ENCODE results near the gene ADRB2.
A peak's percentile ranks its signal among the peaks of the same experiment; 100 is the strongest.

ADRB2 gene

GRCh38 chr5:148826053-148826738 lies at the start of gene ADRB2:
Gene ADRB2 (plus strand): TSS chr5:148826611. CDS start chr5:148826832, 221 bp downstream.
- ChIA-PET CTCF (interaction anchor here (0.8 kb wide), 1 partner anchor 132 kb away, joined by 3 read pairs; no protein-coding TSS in a partner anchor), POLR2A (interaction anchor here (0.7 to 1.6 kb wide), 13 partner anchors 8 to 91 kb away, joined by 3 to 6 read pairs (median 4); no protein-coding TSS in a partner anchor)
- DNase-seq (ENCODE audit: extremely low spot score): peak; percentile 88
- no peak; the same call in 1 of the 2 replicates for TF ChIP-seq L3MBTL2 (conservative IDR thresholded peaks at IDR 0.05)
- no peak for TF ChIP-seq ARNT (IDR thresholded peaks at IDR 0.05)
- TF ChIP-seq SUZ12 (IDR thresholded peaks at IDR 0.05): no peak
- TF ChIP-seq SP1 (IDR thresholded peaks at IDR 0.05): no peak
- TF ChIP-seq BHLHE40 (IDR thresholded peaks at IDR 0.05; ENCODE audit: borderline replicate concordance): no peak
- no peak for TF ChIP-seq LEF1 (IDR thresholded peaks at IDR 0.05; ENCODE audit: borderline replicate concordance)
- no peak for TF ChIP-seq ZNF384 (IDR thresholded peaks at IDR 0.05)
- no peak for TF ChIP-seq FOXM1 (IDR thresholded peaks at IDR 0.05; ENCODE audit: borderline replicate concordance)
- no peak for TF ChIP-seq NFRKB (IDR thresholded peaks at IDR 0.05)
- TF ChIP-seq CTBP1 (IDR thresholded peaks at IDR 0.05; ENCODE audit: borderline replicate concordance): no peak
- TF ChIP-seq PKNOX1 (IDR thresholded peaks at IDR 0.05): no peak
- no peak for TF ChIP-seq ELF4 (IDR thresholded peaks at IDR 0.05)

- ChIA-PET CTCF (no interaction called here), POLR2A (no interaction called here)
- no peak for TF ChIP-seq FOXK2 (IDR thresholded peaks at IDR 0.05)
- TF ChIP-seq LEF1 (IDR thresholded peaks at IDR 0.05; ENCODE audit: borderline replicate concordance): no peak
- TF ChIP-seq HDGF (IDR thresholded peaks at IDR 0.05; ENCODE audit: borderline replicate concordance): no peak
- TF ChIP-seq FOXA1 (IDR thresholded peaks at IDR 0.05): no peak
- TF ChIP-seq CTBP1 (IDR thresholded peaks at IDR 0.05; ENCODE audit: borderline replicate concordance): no peak
- TF ChIP-seq NFRKB (IDR thresholded peaks at IDR 0.05): no peak
- TF ChIP-seq PKNOX1 (IDR thresholded peaks at IDR 0.05): no peak
- no peak for TF ChIP-seq BHLHE40 (IDR thresholded peaks at IDR 0.05; ENCODE audit: borderline replicate concordance)
- TF ChIP-seq ARNT (IDR thresholded peaks at IDR 0.05): no peak
- TF ChIP-seq SP1 (IDR thresholded peaks at IDR 0.05): no peak
- no peak for TF ChIP-seq ELF4 (IDR thresholded peaks at IDR 0.05)
- no peak for TF ChIP-seq SUZ12 (IDR thresholded peaks at IDR 0.05)
- TF ChIP-seq FOXM1 (IDR thresholded peaks at IDR 0.05; ENCODE audit: borderline replicate concordance): no peak
- TF ChIP-seq TARDBP (IDR thresholded peaks at IDR 0.05): no peak
- no peak for TF ChIP-seq L3MBTL2 (conservative IDR thresholded peaks at IDR 0.05)
- TF ChIP-seq ZNF384 (IDR thresholded peaks at IDR 0.05): no peak
- DNase-seq (ENCODE audit: extremely low spot score): no peak
Measured at GRCh38 chr5:148776780-148777179, 49.6 kb upstream of the ADRB2 start.

GRCh38 chr5:148778882-148779281 lies 47.5 kb upstream of the ADRB2 start:
- POLR2A ChIA-PET: no interaction called here
- CTCF ChIA-PET: no interaction called here
- no peak for DNase-seq (ENCODE audit: extremely low spot score)
- no peak for TF ChIP-seq L3MBTL2 (conservative IDR thresholded peaks at IDR 0.05)
- TF ChIP-seq TARDBP (IDR thresholded peaks at IDR 0.05): no peak
- TF ChIP-seq ZNF384 (IDR thresholded peaks at IDR 0.05): no peak
- TF ChIP-seq SP1 (IDR thresholded peaks at IDR 0.05): no peak
- TF ChIP-seq ELF4 (IDR thresholded peaks at IDR 0.05): no peak
- TF ChIP-seq NFRKB (IDR thresholded peaks at IDR 0.05): no peak
- TF ChIP-seq FOXA1 (IDR thresholded peaks at IDR 0.05): no peak
- no peak for TF ChIP-seq SUZ12 (IDR thresholded peaks at IDR 0.05)
- no peak for TF ChIP-seq CTBP1 (IDR thresholded peaks at IDR 0.05; ENCODE audit: borderline replicate concordance)
- no peak for TF ChIP-seq HDGF (IDR thresholded peaks at IDR 0.05; ENCODE audit: borderline replicate concordance)
- TF ChIP-seq FOXK2 (IDR thresholded peaks at IDR 0.05): no peak
- TF ChIP-seq PKNOX1 (IDR thresholded peaks at IDR 0.05): no peak
- TF ChIP-seq LEF1 (IDR thresholded peaks at IDR 0.05; ENCODE audit: borderline replicate concordance): no peak
- TF ChIP-seq FOXM1 (IDR thresholded peaks at IDR 0.05; ENCODE audit: borderline replicate concordance): no peak
- no peak for TF ChIP-seq ARNT (IDR thresholded peaks at IDR 0.05)
- TF ChIP-seq BHLHE40 (IDR thresholded peaks at IDR 0.05; ENCODE audit: borderline replicate concordance): no peak

- DNase-seq (ENCODE audit: extremely low spot score): no peak
- TF ChIP-seq NFRKB (IDR thresholded peaks at IDR 0.05) (no peak), FOXK2 (IDR thresholded peaks at IDR 0.05) (no peak), SUZ12 (IDR thresholded peaks at IDR 0.05) (no peak), ZNF384 (IDR thresholded peaks at IDR 0.05) (no peak), HDGF (IDR thresholded peaks at IDR 0.05; ENCODE audit: borderline replicate concordance) (no peak), BHLHE40 (IDR thresholded peaks at IDR 0.05; ENCODE audit: borderline replicate concordance) (no peak), FOXM1 (IDR thresholded peaks at IDR 0.05; ENCODE audit: borderline replicate concordance) (no peak), TARDBP (IDR thresholded peaks at IDR 0.05) (no peak), FOXA1 (IDR thresholded peaks at IDR 0.05) (no peak), ELF4 (IDR thresholded peaks at IDR 0.05) (no peak), L3MBTL2 (conservative IDR thresholded peaks at IDR 0.05) (no peak), PKNOX1 (IDR thresholded peaks at IDR 0.05) (no peak), SP1 (IDR thresholded peaks at IDR 0.05) (no peak), CTBP1 (IDR thresholded peaks at IDR 0.05; ENCODE audit: borderline replicate concordance) (no peak), LEF1 (IDR thresholded peaks at IDR 0.05; ENCODE audit: borderline replicate concordance) (no peak), ARNT (IDR thresholded peaks at IDR 0.05) (no peak)
- CTCF ChIA-PET: interaction anchor here (1.0 kb wide), 2 partner anchors 8 to 50 kb away, joined by 3 to 4 read pairs; no protein-coding TSS in a partner anchor
- POLR2A ChIA-PET: interaction anchor here (0.5 to 1.5 kb wide), 2 partner anchors 46 to 1151 kb away, joined by 3 to 6 read pairs; partner anchors contain the start of gene ADRB2
Measured at GRCh38 chr5:148780711-148781110, 45.7 kb upstream of the ADRB2 start.
